ENCODE results near the gene CSMD2. TPM values are rescaled to one million over a fixed set of nuclear protein-coding genes. Genes with fewer than 3 reads are reported as not detected.

CSMD2 gene
- total RNA-seq, 2 donors from 2014 or later, result 0.62 to 2.8 TPM

DNA sequence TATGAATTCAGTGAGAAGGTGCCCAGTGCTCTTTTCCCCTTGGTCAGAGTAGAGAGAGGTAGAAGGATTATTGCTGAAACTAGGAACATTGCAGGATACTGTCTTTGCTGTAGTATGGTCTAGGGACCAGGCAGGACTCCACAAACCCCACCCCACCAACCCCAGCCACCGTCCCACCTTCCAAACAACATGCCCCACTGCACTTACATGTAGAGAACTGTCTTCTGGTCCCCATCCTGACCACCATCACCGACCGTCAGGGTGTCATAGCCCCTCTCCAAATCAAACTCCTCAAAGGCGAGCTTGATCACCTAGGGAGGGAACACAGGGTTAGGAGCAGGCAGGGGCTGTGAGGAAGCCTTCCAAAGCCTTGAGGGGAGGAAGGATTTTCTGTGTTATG lies 372.8 kb downstream of the CSMD2 start:
- WGBS, 2 experiments (ENCODE audit: insufficient coverage in 1 of 2, insufficient read length in 1 of 2), result 91% methylated on average over 4 of the region's 4 CpGs; no CpG with 5 or more reads in 1 of the 2 experiments

DNA sequence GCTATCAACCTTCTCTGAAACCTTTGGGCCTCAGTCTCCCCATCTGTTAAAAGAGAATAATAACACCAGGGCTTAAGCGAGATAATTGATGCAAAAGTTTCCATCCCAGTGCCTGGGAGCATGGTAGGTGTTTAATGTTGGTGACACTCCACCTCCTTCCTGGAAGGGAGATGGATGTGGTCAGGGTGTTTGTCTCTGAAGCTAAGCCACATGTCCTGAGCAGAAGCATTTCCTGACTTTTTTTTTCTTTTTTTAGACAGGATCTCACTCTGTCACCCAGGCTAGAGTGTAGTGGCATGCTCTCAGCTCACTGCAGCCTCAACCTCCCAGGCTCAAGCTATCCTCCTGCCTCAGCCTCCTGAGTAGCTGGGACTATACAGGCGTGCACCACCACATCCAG lies 373.8 kb downstream of the CSMD2 start:
- Mint-ChIP-seq H3K36me3 (ENCODE audit: low read depth) (peaks cover 3% of the 10 kb centered on the region), H3K9me3 (peaks cover 15% of the 10 kb centered on the region), H3K27me3 (ENCODE audit: insufficient read depth) (peaks cover 3% of the 10 kb centered on the region), H3K4me1 (no peaks in the 10 kb centered on the region), H3K27ac (no peak overlapping the region), H3K4me3 (no peak overlapping the region)
- TF ChIP-seq, protein P1, sequence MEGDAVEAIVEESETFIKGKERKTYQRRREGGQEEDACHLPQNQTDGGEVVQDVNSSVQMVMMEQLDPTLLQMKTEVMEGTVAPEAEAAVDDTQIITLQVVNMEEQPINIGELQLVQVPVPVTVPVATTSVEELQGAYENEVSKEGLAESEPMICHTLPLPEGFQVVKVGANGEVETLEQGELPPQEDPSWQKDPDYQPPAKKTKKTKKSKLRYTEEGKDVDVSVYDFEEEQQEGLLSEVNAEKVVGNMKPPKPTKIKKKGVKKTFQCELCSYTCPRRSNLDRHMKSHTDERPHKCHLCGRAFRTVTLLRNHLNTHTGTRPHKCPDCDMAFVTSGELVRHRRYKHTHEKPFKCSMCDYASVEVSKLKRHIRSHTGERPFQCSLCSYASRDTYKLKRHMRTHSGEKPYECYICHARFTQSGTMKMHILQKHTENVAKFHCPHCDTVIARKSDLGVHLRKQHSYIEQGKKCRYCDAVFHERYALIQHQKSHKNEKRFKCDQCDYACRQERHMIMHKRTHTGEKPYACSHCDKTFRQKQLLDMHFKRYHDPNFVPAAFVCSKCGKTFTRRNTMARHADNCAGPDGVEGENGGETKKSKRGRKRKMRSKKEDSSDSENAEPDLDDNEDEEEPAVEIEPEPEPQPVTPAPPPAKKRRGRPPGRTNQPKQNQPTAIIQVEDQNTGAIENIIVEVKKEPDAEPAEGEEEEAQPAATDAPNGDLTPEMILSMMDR (conservative IDR thresholded peaks at IDR 0.05), result no peak
- DNase-seq, result no peak
- Histone ChIP-seq H3K27ac (ENCODE audit: low read depth, low read length) (no peak overlapping the region), H3K27me3 (ENCODE audit: control insufficient read depth, insufficient read depth, low read length, poor library complexity, severe bottlenecking) (no peaks in the 10 kb centered on the region), H3K4me3 (ENCODE audit: low read length) (no peak overlapping the region), H3K4me1 (ENCODE audit: control insufficient read depth, insufficient read depth, low read length) (no peaks in the 10 kb centered on the region), H3K9me3 (ENCODE audit: control insufficient read depth, low read length) (peaks cover 9% of the 10 kb centered on the region), H3K36me3 (ENCODE audit: control insufficient read depth, insufficient read depth, low read length) (no peaks in the 10 kb centered on the region), H3K9ac (ENCODE audit: extremely low read depth, low read length, poor library complexity, severe bottlenecking) (no peak overlapping the region)
- WGBS, 2 experiments (ENCODE audit: insufficient coverage in 1 of 2, insufficient read length in 1 of 2), result 73 to 100% methylated on average over 1 to 2 of the region's 2 CpGs

More for the DNA sequence above, 372.8 kb downstream of the CSMD2 start:
- DNase-seq, result no peak
- no peak overlapping the region for H3K4me3 ChIP-seq (ENCODE audit: low read length)
- Mint-ChIP-seq H3K27me3 (ENCODE audit: insufficient read depth) (peaks cover 3% of the 10 kb centered on the region), H3K4me3 (no peak overlapping the region), H3K9me3 (peaks cover 24% of the 10 kb centered on the region), H3K27ac (no peak overlapping the region), H3K36me3 (ENCODE audit: low read depth) (peaks cover 7% of the 10 kb centered on the region), H3K4me1 (no peaks in the 10 kb centered on the region)
- H3K9me3 ChIP-seq (ENCODE audit: control insufficient read depth, low read length), result peaks cover 17% of the 10 kb centered on the region
- H3K27me3 ChIP-seq (ENCODE audit: control insufficient read depth, insufficient read depth, low read length, poor library complexity, severe bottlenecking), result no peaks in the 10 kb centered on the region
- no peak overlapping the region for H3K27ac ChIP-seq (ENCODE audit: low read depth, low read length)
- TF ChIP-seq, protein P1 (conservative IDR thresholded peaks at IDR 0.05), result no peak
- no peaks in the 10 kb centered on the region for H3K36me3 ChIP-seq (ENCODE audit: control insufficient read depth, insufficient read depth, low read length)
- H3K4me1 ChIP-seq (ENCODE audit: control insufficient read depth, insufficient read depth, low read length), result no peaks in the 10 kb centered on the region
- H3K9ac ChIP-seq (ENCODE audit: extremely low read depth, low read length, poor library complexity, severe bottlenecking), result no peak overlapping the region

DNA sequence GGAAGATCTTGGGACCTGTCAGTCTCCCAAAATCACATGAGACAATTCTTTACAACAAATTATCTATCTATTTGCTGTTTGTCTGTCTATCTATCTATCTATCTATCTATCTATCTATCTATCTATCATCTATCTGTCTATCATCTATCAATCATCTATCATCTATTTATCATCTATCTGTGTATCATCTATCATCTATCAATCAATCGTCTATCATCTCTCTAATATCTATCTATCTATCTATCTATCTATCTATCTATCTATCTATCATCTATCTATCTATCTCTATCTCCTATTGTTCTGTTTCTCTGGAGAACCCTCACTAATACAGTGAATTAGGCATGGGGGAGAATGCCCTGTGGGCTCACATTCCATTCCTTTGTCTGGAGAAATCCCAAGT lies 374.5 kb downstream of the CSMD2 start:
- Histone ChIP-seq H3K27ac (ENCODE audit: low read depth, low read length) (no peak overlapping the region), H3K4me1 (ENCODE audit: control insufficient read depth, insufficient read depth, low read length) (no peaks in the 10 kb centered on the region), H3K9ac (ENCODE audit: extremely low read depth, low read length, poor library complexity, severe bottlenecking) (no peak overlapping the region), H3K27me3 (ENCODE audit: control insufficient read depth, insufficient read depth, low read length, poor library complexity, severe bottlenecking) (no peaks in the 10 kb centered on the region), H3K9me3 (ENCODE audit: control insufficient read depth, low read length) (peaks cover 2% of the 10 kb centered on the region), H3K36me3 (ENCODE audit: control insufficient read depth, insufficient read depth, low read length) (no peaks in the 10 kb centered on the region), H3K4me3 (ENCODE audit: low read length) (no peak overlapping the region)
- Mint-ChIP-seq H3K4me1 (no peaks in the 10 kb centered on the region), H3K27ac (no peak overlapping the region), H3K27me3 (ENCODE audit: insufficient read depth) (peaks cover 3% of the 10 kb centered on the region), H3K4me3 (no peak overlapping the region), H3K36me3 (ENCODE audit: low read depth) (no peaks in the 10 kb centered on the region), H3K9me3 (peaks cover 10% of the 10 kb centered on the region)
- TF ChIP-seq, protein P1 (conservative IDR thresholded peaks at IDR 0.05), result no peak
- 88 to 92% methylated on average over 1 of the region's 1 CpG for WGBS, 2 experiments (ENCODE audit: insufficient coverage in 1 of 2, insufficient read length in 1 of 2)
- DNase-seq, result no peak
